Measurements from ENCODE around the gene DLEC1.
A peak's percentile ranks its signal among the peaks of the same experiment; 100 is the strongest.
"Not testable (repeated sequence)": the region's sequence is repeated elsewhere in the genome, so short reads cannot be mapped to it uniquely, and the experiment has no call there.

DLEC1 gene

GRCh38 chr3:38059591-38059990, 20.6 kb downstream of the DLEC1 start:
- DNase-seq (no peak), ATAC-seq (no peak)
- no peaks in the 10 kb centered on the region for H3K9me3 Mint-ChIP-seq
- H3K27me3 Mint-ChIP-seq = no peaks in the 10 kb centered on the region
- no peak overlapping the region for H3K4me3 Mint-ChIP-seq
- H3K27ac Mint-ChIP-seq = no peak overlapping the region
- H3K36me3 Mint-ChIP-seq (ENCODE audit: low read depth) = peaks cover 2% of the 10 kb centered on the region
- H3K4me1 Mint-ChIP-seq = no peaks in the 10 kb centered on the region

GRCh38 chr3:38062809-38063208, 23.8 kb downstream of the DLEC1 start:
- H3K4me1 Mint-ChIP-seq = no peaks in the 10 kb centered on the region
- H3K27me3 Mint-ChIP-seq = no peaks in the 10 kb centered on the region
- DNase-seq (no peak), ATAC-seq (no peak)
- peaks cover 2% of the 10 kb centered on the region for H3K36me3 Mint-ChIP-seq (ENCODE audit: low read depth)
- no peaks in the 10 kb centered on the region for H3K9me3 Mint-ChIP-seq
- no peak overlapping the region for H3K4me3 Mint-ChIP-seq
- no peak overlapping the region for H3K27ac Mint-ChIP-seq

GRCh38 chr3:38064453-38064852, 25.4 kb downstream of the DLEC1 start:
- H3K9me3 Mint-ChIP-seq; H3K4me1 Mint-ChIP-seq; H3K27ac Mint-ChIP-seq; ATAC-seq; H3K27me3 Mint-ChIP-seq; H3K36me3 Mint-ChIP-seq (ENCODE audit: low read depth); DNase-seq; H3K4me3 Mint-ChIP-seq: not testable (repeated sequence)

- ATAC-seq (no peak), DNase-seq (no peak)
- Mint-ChIP-seq H3K27me3 (no peaks in the 10 kb centered on the region), H3K36me3 (ENCODE audit: low read depth) (peaks cover 2% of the 10 kb centered on the region), H3K4me1 (no peaks in the 10 kb centered on the region), H3K4me3 (no peak overlapping the region), H3K9me3 (no peaks in the 10 kb centered on the region), H3K27ac (no peak overlapping the region)
These were observed 28.7 kb downstream of the DLEC1 start for GRCh38 chr3:38067508-38068233.

- Mint-ChIP-seq H3K27me3 (no peaks in the 10 kb centered on the region), H3K27ac (no peak overlapping the region), H3K4me3 (no peak overlapping the region), H3K4me1 (no peaks in the 10 kb centered on the region), H3K36me3 (ENCODE audit: low read depth) (no peaks in the 10 kb centered on the region), H3K9me3 (no peaks in the 10 kb centered on the region)
- DNase-seq (no peak), ATAC-seq (no peak)
These were observed 31.0 kb downstream of the DLEC1 start for GRCh38 chr3:38070013-38070412.

- not testable (repeated sequence) for ATAC-seq; H3K36me3 Mint-ChIP-seq (ENCODE audit: low read depth); H3K4me3 Mint-ChIP-seq; DNase-seq; H3K4me1 Mint-ChIP-seq; H3K9me3 Mint-ChIP-seq; H3K27me3 Mint-ChIP-seq
- peak overlapping the region; percentile 22 for H3K27ac Mint-ChIP-seq
These were observed 38.1 kb downstream of the DLEC1 start for GRCh38 chr3:38077073-38077472.

GRCh38 chr3:38082296-38082695, 43.3 kb downstream of the DLEC1 start:
- not testable (repeated sequence) for H3K4me3 Mint-ChIP-seq; H3K4me1 Mint-ChIP-seq; H3K36me3 Mint-ChIP-seq (ENCODE audit: low read depth); DNase-seq; H3K27me3 Mint-ChIP-seq; H3K27ac Mint-ChIP-seq; ATAC-seq; H3K9me3 Mint-ChIP-seq

GRCh38 chr3:38083254-38083653, 44.2 kb downstream of the DLEC1 start:
- not testable (repeated sequence) for H3K9me3 Mint-ChIP-seq; H3K4me1 Mint-ChIP-seq; H3K36me3 Mint-ChIP-seq (ENCODE audit: low read depth); H3K27ac Mint-ChIP-seq; H3K4me3 Mint-ChIP-seq; DNase-seq; H3K27me3 Mint-ChIP-seq; ATAC-seq

GRCh38 chr3:38083871-38084333, 44.9 kb downstream of the DLEC1 start:
- Mint-ChIP-seq H3K9me3 (peaks cover 8% of the 10 kb centered on the region), H3K4me3 (peak overlapping the region; percentile 34), H3K4me1 (peaks cover 3% of the 10 kb centered on the region), H3K27me3 (no peaks in the 10 kb centered on the region), H3K27ac (peak overlapping the region; percentile 70), H3K36me3 (ENCODE audit: low read depth) (peaks cover 5% of the 10 kb centered on the region)
- ATAC-seq (no peak), DNase-seq (no peak)

- ATAC-seq = peak; percentile 71
- Mint-ChIP-seq H3K9me3 (peaks cover 8% of the 10 kb centered on the region), H3K27ac (peak overlapping the region; percentile 70), H3K36me3 (ENCODE audit: low read depth) (peaks cover 5% of the 10 kb centered on the region), H3K4me1 (peaks cover 3% of the 10 kb centered on the region), H3K4me3 (peak overlapping the region; percentile 34), H3K27me3 (no peaks in the 10 kb centered on the region)
- DNase-seq = peak; percentile 14
These were observed 45.6 kb downstream of the DLEC1 start for GRCh38 chr3:38084334-38085310.

- no peak overlapping the region for H3K4me3 Mint-ChIP-seq
These were observed 46.4 kb downstream of the DLEC1 start for GRCh38 chr3:38085311-38085942.

GRCh38 chr3:38085943-38086324, 46.9 kb downstream of the DLEC1 start:
- Mint-ChIP-seq H3K4me1 (peaks cover 3% of the 10 kb centered on the region), H3K9me3 (peaks cover 8% of the 10 kb centered on the region), H3K27me3 (no peaks in the 10 kb centered on the region), H3K36me3 (ENCODE audit: low read depth) (peaks cover 5% of the 10 kb centered on the region), H3K4me3 (no peak overlapping the region), H3K27ac (no peak overlapping the region)
- ATAC-seq = no peak
- DNase-seq = no peak

More at GRCh38 chr3:38085311-38085942, 46.4 kb downstream of the DLEC1 start:
- DNase-seq = no peak
- Mint-ChIP-seq H3K4me1 (peaks cover 3% of the 10 kb centered on the region), H3K27ac (no peak overlapping the region), H3K9me3 (peaks cover 8% of the 10 kb centered on the region), H3K27me3 (no peaks in the 10 kb centered on the region), H3K36me3 (ENCODE audit: low read depth) (peaks cover 5% of the 10 kb centered on the region)
- ATAC-seq = no peak

GRCh38 chr3:38086496-38086895, 47.5 kb downstream of the DLEC1 start:
- no peaks in the 10 kb centered on the region for H3K27me3 Mint-ChIP-seq
- H3K4me1 Mint-ChIP-seq = peaks cover 3% of the 10 kb centered on the region
- ATAC-seq (no peak), DNase-seq (no peak)
- H3K27ac Mint-ChIP-seq = no peak overlapping the region
- H3K4me3 Mint-ChIP-seq = no peak overlapping the region
- peaks cover 8% of the 10 kb centered on the region for H3K9me3 Mint-ChIP-seq
- H3K36me3 Mint-ChIP-seq (ENCODE audit: low read depth) = peaks cover 5% of the 10 kb centered on the region

GRCh38 chr3:38087278-38087677, 48.3 kb downstream of the DLEC1 start:
- not testable (repeated sequence) for ATAC-seq

More at GRCh38 chr3:38087278-38087677, 48.3 kb downstream of the DLEC1 start:
- not testable (repeated sequence) for H3K4me3 Mint-ChIP-seq; H3K36me3 Mint-ChIP-seq (ENCODE audit: low read depth); H3K27me3 Mint-ChIP-seq; H3K27ac Mint-ChIP-seq; DNase-seq; H3K4me1 Mint-ChIP-seq; H3K9me3 Mint-ChIP-seq

Measured in activated naive CD8-positive, alpha-beta T cell treated with anti-CD3 and anti-CD28 coated beads, Interleukin-2, amount 50 U/mL, for 24 hours (primary cell).